HG02642 (cell line): Measurements from ENCODE around the gene TNRC18.

Source experiments
- ATAC-seq: cut with Tn5 transposase; IDR thresholded peaks from one replicate; pipeline ENCODE4 v1.9.1; 2021; ENCODE audit warnings: mild to moderate bottlenecking; ENCODE audit not compliant: unreplicated experiment, poor library complexity

TNRC18 gene

DNA sequence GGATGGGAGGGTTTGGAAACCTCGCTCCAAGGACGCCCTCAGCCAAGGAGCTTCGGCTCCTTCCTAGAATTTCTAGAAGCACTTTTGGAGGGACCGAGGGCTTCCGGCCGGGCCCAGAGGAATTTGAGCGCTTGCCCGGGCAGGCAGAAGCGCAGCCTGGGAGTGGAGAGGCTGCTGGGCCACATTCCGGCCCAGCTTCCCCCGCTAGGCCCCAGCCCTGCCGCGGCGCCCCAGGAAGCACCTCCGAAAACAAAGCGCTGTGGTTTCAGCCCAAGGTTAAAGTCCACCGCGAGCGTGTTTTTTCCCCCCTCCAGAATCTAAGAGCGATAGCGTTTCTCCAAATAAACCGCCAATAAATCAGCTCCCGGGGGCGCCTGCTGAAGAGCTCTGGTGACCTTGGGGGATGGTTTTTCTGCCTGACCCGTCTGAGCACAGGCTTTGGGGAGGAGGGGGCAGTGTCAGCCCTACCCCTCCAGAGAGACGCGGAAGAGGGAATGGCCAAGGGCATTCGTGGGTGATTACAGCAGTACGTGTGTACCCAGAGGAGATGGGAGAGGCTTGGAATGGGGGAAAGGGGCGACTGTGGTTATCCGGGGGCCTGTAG lies 5.7 kb upstream of the TNRC18 start:
- ATAC-seq: no peak

DNA sequence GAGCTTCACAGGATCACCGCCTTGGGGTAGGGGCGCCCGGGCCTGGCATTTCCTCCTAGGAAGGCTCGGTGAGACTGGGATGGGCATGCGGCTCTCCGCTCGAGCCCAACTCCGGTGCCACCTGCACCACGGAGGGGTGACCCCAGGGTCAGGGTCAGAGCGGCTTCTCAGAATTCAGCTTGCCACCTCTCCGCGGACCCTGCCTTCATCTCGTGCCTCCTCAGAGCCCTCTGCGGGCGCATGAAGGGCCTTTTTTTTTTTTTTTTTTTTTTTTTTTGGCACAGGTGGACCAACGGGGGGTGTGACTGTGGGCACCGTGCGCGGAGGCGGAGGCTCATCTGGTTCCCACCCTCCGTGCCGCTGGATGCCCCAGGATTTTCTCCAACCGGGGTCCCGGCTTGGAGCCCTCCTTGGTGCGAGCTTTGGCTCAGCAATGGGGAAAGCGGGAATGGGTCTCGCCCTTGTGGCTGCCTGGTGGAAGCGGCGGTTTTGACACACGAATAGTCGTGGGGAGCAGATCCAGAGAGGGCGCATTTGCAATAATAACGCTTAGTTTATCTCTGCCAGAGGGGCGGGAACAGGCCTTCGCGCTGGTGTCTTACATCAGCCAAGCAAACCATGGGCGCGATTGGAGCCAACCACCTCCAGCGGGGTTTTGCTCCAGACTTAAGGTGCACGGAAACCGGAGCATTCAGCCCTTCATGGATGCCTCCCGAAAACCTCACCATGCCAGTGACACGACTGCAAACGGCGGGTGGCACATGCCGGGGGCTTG lies 5.0 kb upstream of the TNRC18 start:
- no peak for ATAC-seq

DNA sequence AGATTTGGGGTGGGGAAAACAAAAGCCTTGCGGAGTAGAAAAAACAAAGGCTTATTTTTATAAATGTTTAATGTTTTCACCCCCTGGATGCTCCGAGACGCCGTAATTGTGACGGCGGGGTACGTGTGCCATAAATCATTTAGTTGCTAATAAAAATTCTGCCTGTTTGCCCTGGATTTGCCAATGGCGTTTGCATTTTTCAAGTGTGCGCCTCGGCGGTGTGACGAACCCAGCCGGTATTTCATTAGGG lies 2.5 kb upstream of the TNRC18 start:
- ATAC-seq: no peak

DNA sequence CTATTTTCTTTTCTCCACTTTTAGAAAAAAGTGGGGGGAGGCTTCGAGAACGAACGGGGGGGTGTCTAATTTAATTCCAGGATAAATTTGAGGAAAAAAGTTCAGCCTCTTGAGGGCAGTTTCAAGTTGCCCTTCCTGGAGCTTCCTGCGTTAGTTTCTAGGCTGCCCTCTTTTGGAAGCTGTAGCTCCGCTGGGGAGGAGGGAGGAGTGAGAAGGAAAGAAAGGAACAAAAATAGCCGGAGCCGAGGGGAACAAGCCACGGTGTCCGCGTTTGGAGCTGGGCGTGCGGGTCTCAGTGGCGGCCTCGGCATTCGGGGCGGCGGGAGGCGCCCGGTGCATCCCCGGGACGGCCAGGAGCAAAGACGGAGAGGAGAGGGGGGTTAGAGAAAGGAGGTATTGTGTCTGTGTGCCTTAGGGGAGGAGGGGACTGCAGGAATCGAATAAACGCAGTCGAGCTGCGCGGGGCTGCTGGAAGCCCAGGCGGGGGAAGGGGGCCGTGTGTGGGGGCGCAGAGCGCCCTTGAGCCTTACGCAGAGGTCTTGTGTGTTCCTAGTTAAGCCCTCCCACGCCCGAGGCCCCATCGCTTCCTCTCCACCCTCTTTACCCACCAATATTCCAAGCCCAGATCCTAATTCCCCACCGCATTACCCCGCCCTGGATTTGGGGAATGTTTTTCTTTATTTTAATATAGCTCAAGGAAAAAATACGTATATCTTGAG lies 2.0 kb upstream of the TNRC18 start:
- ATAC-seq: no peak

DNA sequence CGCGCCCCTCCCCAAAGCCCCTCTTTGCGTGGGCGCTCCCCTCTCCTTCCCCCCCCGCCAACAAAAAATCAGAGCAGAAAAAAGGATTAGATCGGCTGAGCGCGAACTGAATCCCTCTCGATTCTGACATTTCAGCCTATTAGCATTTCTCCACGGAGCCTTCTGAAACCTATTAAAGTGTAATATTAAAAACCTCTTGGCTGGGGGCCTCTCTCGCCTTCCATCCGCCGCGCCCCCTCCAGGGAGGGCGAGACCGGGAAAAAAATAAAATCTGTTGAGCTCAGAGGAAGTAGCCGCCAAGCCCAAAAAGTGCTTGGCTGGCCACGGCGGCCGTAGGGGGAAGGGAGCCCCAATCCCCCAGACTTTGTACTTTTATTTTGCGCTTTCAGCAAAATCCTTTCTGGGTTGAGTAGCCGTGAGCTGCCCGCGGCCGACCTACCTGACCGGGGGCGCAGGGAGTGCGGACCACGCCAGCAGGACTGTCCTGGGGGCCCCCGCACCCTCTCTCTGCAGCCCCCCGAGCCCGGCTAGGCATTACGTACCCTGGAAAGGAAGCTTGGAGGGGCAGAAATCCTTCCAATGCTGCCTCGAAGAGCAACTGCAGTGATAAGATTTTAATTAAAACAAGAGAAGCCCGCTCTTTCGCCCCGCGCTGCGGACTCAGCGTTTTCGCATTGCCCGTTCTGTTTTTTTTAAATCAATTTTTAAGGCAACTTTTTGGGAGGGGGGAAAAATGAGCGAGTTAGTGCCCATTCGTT lies 1.3 kb upstream of the TNRC18 start:
- no peak for ATAC-seq

DNA sequence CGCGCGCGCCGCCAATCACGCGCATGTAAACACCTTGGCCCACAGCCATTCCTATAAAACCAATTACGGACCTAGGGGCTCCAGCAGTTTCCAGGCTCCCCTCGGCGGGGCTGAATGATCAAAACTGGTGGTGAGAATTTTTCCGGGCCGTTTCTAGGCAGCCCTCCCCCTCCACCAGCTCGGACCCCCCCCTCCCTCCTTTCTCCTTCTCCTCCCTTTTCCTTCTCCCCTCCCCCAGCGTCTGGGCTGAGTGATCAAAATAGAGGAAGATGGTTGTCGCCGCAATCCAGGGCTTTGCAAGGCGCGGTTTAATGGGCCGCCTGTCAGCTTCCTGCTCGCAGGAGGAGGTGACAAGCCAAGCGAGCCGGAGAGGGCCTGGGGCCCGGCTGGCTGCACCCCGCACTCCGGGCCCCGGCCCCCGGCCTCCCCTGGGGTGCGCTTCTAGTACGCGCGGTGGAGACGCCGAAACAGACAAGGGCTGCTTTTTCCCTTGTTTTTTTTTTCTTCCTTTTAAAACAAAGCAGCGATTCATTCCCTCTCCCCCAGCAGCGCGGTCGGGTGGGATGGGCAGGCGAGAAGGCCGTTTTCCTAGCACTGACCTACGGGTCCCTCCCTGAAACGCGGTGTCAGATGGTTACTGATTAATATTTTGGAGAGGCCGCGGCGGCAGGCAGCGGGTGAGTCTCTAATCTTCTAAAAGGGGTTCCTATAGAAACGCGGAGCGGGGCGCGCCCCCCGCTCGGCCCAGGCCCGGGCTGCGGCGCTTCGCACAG lies 528 bp upstream of the TNRC18 start:
- no peak for ATAC-seq

DNA sequence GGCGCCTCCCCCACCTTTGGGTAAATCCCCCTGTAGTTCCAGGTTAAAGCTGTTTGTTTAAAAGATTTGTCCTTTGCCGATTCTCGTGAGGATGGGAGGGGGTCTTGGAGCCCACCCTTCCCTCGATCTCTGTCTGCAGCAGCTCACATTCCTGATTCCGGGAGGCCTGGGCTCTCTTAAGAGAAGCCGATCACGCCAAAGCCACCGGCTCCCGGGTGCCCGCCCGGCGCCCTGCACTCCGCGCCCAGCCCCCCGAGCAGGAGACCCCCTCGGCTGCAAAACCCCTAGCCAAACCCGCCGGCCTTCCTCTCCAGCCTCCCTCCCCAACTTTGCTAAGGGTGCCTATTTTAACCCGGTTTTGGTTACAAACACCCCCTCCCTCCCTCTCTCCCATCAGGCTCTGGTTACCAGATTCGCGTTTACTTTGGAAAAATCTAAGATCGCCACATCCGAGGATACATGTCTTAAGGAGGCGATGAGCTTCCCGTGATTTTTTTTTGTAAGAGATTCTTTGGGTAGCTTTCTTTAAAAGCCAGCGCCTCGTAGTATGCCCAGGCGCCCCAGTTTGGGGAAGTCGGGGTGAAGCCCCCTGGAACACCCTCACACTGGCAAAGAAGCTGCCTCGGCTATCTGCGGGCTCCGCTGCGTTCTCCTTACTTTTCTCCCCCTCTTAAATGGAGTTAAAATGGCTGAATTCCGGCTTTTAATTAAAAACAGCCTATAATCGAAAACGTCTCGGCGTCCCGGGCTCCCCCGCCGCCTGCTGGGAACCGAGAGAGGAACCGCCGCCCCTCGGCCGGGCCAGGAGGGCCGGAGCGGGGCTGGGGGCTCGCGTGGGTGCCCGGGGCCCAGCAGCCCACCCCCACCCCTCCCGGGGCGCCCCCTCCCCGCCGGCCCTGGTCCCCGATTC lies 983 bp downstream of the TNRC18 start:
- ATAC-seq: no peak

DNA sequence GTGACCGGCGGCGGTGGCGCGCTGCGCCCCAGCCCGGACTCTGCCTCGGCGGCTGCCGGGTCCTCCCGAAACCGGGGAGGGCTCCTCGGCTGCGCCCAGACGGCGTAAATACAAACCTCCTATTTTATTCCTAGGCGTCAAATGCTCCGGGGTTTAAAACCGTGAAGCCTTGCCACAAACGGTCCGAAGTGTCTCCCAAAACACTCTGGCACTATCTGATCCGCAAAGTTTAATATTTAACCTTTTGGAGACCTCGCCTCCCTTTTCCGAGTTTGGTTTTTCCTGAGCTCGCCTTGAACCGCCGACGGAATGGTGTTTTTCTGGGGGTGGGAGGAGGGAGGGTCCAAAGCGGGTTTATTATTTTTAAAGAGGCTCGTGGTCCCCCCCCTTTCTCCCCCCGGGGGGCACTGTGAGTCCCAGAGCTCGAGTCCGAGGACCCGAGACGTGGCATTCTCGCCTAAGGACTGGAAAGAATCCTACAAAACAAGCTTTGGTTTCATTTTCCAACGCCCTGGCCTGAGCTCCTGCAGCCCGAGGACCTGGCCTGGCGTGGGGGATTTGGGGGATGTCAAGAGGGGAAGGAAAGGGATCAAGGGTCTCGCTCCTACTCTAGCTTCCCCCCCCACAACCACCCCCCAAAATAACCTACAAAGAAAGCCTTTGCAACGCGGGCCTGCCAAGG lies 1.8 kb downstream of the TNRC18 start:
- no peak for ATAC-seq

DNA sequence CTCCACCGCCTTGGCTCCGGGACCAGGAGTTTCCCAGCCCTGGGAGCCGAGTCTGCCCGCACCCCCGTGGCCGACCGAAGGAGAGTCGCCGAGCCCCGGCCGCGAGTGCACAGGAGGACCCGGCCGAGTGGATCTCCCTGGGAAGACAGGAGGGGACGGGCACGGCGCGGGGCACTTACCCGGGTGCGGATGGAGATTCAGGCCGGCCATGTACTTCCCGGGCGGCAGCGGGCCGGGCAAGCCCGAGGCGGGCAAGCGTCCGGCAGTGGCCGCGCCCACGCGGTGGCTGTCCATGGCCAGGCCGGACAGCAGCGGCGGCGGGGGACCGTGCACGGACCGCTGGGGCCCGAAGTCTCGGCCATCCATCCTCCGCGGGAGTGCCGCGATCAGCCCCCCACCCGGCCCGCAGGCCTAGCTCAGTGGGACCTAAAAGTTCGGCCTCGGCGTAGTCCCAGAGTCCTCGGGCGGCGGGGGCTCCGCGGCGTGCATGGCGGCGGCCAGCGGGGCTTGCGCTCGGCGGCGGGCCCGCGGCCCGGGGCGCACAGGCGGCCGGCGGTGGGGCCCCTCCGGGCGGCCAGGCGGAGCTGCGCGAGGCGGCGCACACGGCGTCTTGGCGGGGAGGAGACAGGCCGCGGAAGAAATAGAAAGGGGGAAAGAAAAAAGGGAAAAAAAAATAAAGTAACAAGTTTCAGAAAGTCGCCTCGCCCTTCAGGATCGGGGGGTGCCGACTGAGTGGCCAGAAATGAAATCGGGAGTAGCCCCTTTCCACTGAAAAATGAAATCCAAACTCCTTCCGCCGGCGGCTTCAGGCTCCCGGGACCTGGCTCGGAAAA lies 2.5 kb downstream of the TNRC18 start:
- no peak for ATAC-seq

DNA sequence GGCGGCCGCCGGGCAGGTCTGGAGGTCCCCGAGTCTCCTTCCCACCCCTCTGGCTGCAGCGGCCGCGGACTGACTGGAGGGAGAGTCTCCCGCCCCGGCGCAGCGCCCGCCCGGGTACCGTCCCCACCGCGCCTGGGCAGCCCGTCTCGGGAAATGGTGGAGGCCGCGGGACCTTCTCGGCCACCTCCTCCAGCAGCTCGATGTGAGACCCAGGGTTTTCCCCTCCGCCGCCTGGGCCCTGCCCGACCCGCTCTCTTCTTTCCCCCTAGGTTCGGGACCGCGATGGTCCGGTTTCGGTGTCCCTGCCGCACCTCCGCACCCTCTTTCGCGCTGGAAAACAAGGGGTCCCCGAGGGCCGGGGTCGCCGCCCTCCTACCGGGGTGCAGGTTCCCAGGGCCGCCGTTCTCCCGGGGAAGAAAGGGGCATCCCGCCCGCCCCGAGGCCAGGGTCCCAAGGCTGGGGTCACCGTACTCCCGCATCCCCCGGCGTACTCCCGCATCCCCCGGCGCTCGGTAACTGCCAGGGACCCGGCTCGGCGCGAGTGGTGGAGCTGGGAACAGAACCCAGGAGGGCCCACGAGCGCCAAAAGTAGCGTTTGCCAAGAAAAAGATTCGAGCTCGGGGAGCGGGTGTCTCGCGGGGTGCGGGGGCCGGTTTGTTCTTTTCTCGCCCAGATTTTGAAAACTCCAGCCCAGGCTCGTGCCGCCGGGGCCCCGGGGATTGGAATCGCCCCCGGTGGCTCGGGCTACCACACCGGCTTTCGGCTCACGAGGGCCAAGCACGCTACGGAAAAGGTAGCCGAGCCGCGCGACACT lies 3.4 kb downstream of the TNRC18 start:
- no peak for ATAC-seq

DNA sequence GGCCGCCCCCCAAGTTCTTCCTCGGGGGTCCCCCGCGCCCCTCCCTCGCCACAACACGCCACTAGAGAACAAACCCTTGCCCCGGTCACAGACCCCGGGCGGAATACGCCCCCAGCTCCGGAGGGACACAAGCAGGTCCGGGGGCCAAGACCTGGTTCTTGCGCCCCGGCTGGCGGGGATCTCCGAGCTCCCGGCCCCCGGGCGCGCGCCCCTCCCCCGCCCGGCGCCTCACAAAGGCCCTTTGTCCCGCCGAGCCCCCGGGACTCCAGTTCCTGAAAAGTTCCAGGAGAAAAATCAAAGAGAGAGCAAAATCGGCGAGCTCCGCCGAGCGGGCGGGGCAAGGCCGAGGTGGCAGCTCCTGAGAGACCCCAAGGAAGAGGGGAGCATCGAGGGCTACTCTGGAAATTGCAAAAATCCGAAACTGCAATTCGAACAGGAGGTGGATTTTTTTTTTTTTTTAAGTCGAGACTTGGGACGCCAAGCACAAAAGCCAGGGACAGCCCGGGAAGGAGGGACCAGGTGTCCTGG lies 4.0 kb downstream of the TNRC18 start:
- no peak for ATAC-seq

DNA sequence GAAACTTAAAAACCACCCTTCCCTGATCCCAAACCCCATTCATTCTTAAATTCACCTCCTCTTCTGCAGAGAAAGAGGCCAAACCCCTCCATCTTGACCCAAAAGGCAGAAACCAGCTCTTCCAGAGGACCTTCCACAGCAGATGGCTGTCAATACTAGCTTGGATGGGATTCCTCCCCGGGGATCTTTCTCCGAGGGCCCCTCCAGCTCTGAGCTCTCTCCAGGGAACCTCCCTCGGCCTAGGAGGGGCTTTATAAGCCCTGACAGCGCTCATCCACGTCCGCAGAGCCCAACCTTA lies 5.4 kb downstream of the TNRC18 start:
- ATAC-seq: no peak

DNA sequence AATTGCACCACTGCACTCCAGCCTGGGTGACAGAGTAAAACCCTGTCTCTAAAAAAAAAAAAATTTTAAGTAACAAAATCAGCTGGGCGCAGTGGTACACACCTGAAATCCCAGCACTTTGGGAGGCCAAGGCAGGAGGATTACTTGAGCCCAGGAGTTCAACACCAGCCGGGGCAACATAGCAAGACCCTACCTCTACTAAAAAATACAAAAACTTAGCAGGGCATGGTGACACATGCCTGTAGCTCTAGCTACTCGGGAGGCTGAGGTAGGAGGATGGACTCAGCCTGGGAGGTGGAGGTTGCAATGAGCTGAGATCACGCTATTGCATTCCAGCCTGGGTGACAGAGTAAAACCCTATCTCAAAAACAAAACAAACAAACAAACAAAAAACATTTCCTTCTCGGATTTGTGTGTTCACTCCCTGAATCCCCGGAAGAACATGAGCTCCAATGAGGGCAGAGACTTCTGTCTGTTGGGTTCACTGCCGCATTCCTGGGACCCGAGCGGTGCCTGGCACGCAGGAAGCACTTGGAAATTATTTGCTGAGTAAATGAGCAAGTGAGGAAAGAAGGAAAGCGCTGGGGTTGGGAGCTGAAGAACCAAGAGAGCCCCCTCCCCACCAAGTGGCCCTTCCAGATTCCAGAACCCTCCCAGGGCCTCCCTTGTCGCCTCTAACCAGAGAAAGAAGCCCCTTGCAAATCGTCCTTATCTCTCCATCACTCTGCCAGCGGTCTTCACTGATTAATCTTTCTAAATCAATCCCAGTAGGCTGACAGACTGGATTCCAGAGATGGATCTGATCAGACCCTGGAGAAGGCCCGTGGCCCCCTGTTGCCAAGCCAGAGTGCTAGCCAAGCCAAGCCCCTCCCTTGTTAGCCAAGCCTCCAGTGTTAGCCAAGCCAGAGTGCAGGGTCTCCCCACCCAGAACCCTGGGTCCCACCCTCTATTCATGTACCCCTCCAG lies 6.2 kb downstream of the TNRC18 start:
- no peak for ATAC-seq

DNA sequence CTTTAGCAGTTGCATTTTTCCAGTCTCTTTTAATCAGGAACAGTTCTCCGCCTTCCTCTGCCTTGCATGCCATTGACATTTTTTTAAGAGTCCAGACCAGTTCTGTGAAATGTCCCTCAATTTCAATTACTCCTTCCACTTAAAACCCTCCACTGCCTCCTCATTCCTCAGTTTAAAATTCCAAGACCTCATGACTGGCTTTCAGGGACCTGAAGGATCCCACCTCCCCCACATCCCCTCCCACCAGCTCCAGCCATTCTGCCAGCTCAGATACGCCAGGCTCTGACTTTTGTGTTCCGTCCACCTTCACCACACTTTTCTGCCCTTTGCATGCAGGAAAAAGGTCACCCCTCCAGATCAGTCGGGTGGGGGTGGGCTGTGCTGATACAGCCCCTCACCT lies 8.7 kb downstream of the TNRC18 start:
- ATAC-seq: no peak

DNA sequence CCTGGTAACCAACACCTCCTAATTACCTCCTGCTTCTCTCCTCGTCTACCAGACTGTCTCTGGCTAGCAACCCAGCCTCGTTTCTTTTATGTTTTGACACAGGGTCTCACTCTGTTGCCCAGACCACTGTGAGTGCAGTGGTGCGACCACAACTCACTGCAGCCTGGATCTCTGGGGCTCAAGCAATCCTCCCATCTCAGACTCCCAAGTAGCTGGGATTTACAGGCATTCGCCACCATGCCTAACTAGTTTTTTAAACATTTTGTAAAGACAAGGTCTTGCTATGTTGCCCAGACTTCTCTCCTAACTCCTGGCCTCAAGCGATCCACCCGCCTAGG lies 10.2 kb downstream of the TNRC18 start:
- no peak for ATAC-seq

DNA sequence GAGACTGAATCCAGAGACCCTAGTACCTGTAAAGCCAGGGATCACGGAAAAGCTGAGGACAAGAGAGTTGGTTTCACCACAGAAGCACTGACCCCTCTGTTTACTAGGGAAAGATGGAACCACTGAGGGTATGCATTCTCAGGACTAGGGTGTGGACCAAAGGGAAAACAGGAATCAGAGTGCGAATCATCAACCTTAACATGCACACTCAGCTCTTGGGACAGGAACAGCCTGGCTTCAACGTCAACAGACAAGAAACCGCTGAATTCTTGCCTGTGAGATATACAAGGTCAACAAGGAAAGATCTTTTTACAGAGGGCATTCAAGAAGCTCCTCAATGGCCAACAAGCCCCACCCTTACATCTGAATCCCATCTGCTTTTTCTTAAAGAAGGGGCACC lies 14.9 kb downstream of the TNRC18 start:
- ATAC-seq: no peak
